Trophoblast cell (in vitro differentiated cells and primary cell): Measurements from ENCODE around the gene MMP17.

ENCODE experiments used
- DNase-seq, 2 donors: peaks; one replicate each; pipeline ENCODE4 v3.0.0-alpha.2; 2016
- H2AFZ ChIP-seq: 2 replicates; pipeline ENCODE4 v1.6.1; 2013; ENCODE audit warnings: low read length, moderate library complexity, mild to moderate bottlenecking; ENCODE audit not compliant: insufficient read depth, poor library complexity
- H2AK5ac ChIP-seq: 2 replicates; pipeline ENCODE4 v1.6.1; 2013; ENCODE audit warnings: mild to moderate bottlenecking, low read length
- H2BK120ac ChIP-seq: 2 replicates; pipeline ENCODE4 v1.6.1; 2013; ENCODE audit warnings: low read length, mild to moderate bottlenecking, moderate library complexity; ENCODE audit not compliant: insufficient read depth, poor library complexity
- H2BK12ac ChIP-seq: 2 replicates; pipeline ENCODE4 v1.6.1; 2013; ENCODE audit warnings: mild to moderate bottlenecking, low read length, moderate library complexity
- H2BK5ac ChIP-seq: 2 replicates; pipeline ENCODE4 v1.6.1; 2013; ENCODE audit warnings: low read length, low read depth, moderate library complexity, mild to moderate bottlenecking; ENCODE audit not compliant: poor library complexity
- H3K14ac ChIP-seq: 2 replicates; pipeline ENCODE4 v1.6.1; 2013; ENCODE audit warnings: mild to moderate bottlenecking, low read length
- H3K18ac ChIP-seq: 2 replicates; pipeline ENCODE4 v1.6.1; 2013; ENCODE audit warnings: mild to moderate bottlenecking, low read length
- H3K23ac ChIP-seq: 2 replicates; pipeline ENCODE4 v1.6.1; 2013; ENCODE audit warnings: low read length
- H3K27ac ChIP-seq: 2 replicates; pipeline ENCODE4 v1.5.1; 2013; ENCODE audit warnings: low read depth, mild to moderate bottlenecking, inconsistent platforms, low read length, moderate library complexity
- H3K27me3 ChIP-seq: 2 replicates; pipeline ENCODE4 v1.6.1; 2013; ENCODE audit warnings: inconsistent platforms, mild to moderate bottlenecking, low read length, moderate library complexity; ENCODE audit not compliant: insufficient read depth
- H3K36me3 ChIP-seq, 2 experiments: 1 replicate in 1 of 2; 2 replicates in 1 of 2; pipeline ENCODE4 v1.6.1; 2013; ENCODE audit warnings: low read length in 2 of 2, mild to moderate bottlenecking in 2 of 2, moderate library complexity in 1 of 2; ENCODE audit not compliant: insufficient read depth in 2 of 2, control insufficient read depth in 1 of 2
- H3K4ac ChIP-seq: 2 replicates; pipeline ENCODE4 v1.6.1; 2013; ENCODE audit warnings: low read depth, mild to moderate bottlenecking, low read length, moderate library complexity
- H3K4me1 ChIP-seq, 2 experiments: 1 replicate in 1 of 2; 2 replicates in 1 of 2; pipeline ENCODE4 v1.6.1; 2013; ENCODE audit warnings: low read length in 2 of 2, mild to moderate bottlenecking in 2 of 2, moderate library complexity in 1 of 2; ENCODE audit not compliant: insufficient read depth in 2 of 2, control insufficient read depth in 1 of 2
- H3K4me2 ChIP-seq: 2 replicates; pipeline ENCODE4 v1.6.1; 2013; ENCODE audit warnings: inconsistent platforms, mild to moderate bottlenecking, low read length, moderate library complexity
- H3K4me3 ChIP-seq: 2 replicates; pipeline ENCODE4 v1.5.1; 2013; ENCODE audit warnings: mild to moderate bottlenecking, low read depth, low read length, inconsistent platforms
- H3K79me1 ChIP-seq: one replicate; pipeline ENCODE4 v1.6.1; 2013; ENCODE audit warnings: low read length
- H3K79me2 ChIP-seq: 2 replicates; pipeline ENCODE4 v1.6.1; 2013; ENCODE audit warnings: low read length, mild to moderate bottlenecking; ENCODE audit not compliant: control insufficient read depth, insufficient read depth, poor library complexity
- H3K9ac ChIP-seq: 2 replicates; pipeline ENCODE4 v1.6.1; 2013; ENCODE audit warnings: mild to moderate bottlenecking, low read length
- H3K9me3 ChIP-seq: 2 replicates; pipeline ENCODE4 v1.6.1; 2013; ENCODE audit warnings: low read depth, mild to moderate bottlenecking, control low read depth, inconsistent platforms, low read length; ENCODE audit not compliant: insufficient read depth
- H4K12ac ChIP-seq: 2 replicates; pipeline ENCODE4 v1.6.1; 2013; ENCODE audit warnings: low read depth, mild to moderate bottlenecking, low read length, moderate library complexity
- H4K8ac ChIP-seq: 2 replicates; pipeline ENCODE4 v1.6.1; 2013; ENCODE audit warnings: low read depth, mild to moderate bottlenecking, low read length, moderate library complexity
- H4K91ac ChIP-seq: one replicate; pipeline ENCODE4 v1.6.1; 2013; ENCODE audit warnings: low read depth, mild to moderate bottlenecking, low read length, moderate library complexity
- WGBS: extraction: QIAGEN DNeasy Blood & Tissue Kit; methylation state at CpG from one replicate; pipeline ENCODE4 v1.1.7; 2013; ENCODE audit warnings: missing lambda C conversion rate; ENCODE audit not compliant: insufficient read length, insufficient coverage; ENCODE audit errors: extremely low coverage; 5-methylcytosine and 5-hydroxymethylcytosine counted together

MMP17 gene

GRCh38 chr12:131796754-131797587, 31.2 kb upstream of the MMP17 start:
- H3K79me1 ChIP-seq: peaks cover 4% of the 10 kb centered on the region
- no peak overlapping the region for H3K18ac ChIP-seq
- no peak overlapping the region for H2AFZ ChIP-seq
- no peak overlapping the region for H3K9ac ChIP-seq
- no peak overlapping the region for H2BK5ac ChIP-seq
- H2AK5ac ChIP-seq: no peak overlapping the region
- no peak overlapping the region for H3K4me2 ChIP-seq
- H2BK12ac ChIP-seq: no peak overlapping the region
- H3K4ac ChIP-seq: no peak overlapping the region
- H3K36me3 ChIP-seq: peaks cover 39 to 43% of the 10 kb centered on the region in 2 experiments
- H4K91ac ChIP-seq: peak overlapping the region; percentile 69
- WGBS: no CpG with 5 or more reads among the region's 28 CpGs
- H4K8ac ChIP-seq: no peak overlapping the region
- peak in 1 of 2 donors; percentile 51 for DNase-seq
- H3K14ac ChIP-seq: no peak overlapping the region
- no peak overlapping the region for H4K12ac ChIP-seq
- H3K27ac ChIP-seq: no peak overlapping the region
- no peak overlapping the region for H3K4me3 ChIP-seq
- H3K27me3 ChIP-seq: no peaks in the 10 kb centered on the region
- no peaks in the 10 kb centered on the region for H3K79me2 ChIP-seq
- peaks cover 4% of the 10 kb centered on the region for H3K9me3 ChIP-seq
- H3K23ac ChIP-seq: no peak overlapping the region
- H3K4me1 ChIP-seq: peaks cover 11 to 14% of the 10 kb centered on the region in 2 experiments
- no peak overlapping the region for H2BK120ac ChIP-seq

DNA sequence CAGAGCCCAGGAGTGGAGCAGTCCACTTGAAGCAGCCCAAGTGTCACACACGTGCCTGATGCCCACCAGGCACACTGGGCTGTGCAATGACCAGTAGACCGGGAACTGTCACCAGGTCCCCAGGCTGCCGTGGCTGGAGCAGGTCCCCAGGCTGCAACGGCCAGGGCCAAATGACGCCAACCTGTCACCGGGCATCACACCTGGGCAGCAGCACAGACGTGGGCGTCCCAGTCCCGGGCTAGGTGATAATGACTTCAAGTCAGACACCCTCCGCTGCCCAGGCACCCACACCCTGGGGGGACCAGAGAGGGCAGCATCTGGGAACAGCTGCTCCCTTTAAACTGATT, 30.6 kb upstream of the MMP17 start:
- no peak for DNase-seq
- WGBS: no CpG with 5 or more reads among the region's 10 CpGs
- H3K4me2 ChIP-seq: no peak overlapping the region
- H3K79me1 ChIP-seq: peaks cover 4% of the 10 kb centered on the region
- H3K4ac ChIP-seq: no peak overlapping the region
- no peak overlapping the region for H2AFZ ChIP-seq
- H2BK12ac ChIP-seq: no peak overlapping the region
- H3K27me3 ChIP-seq: no peaks in the 10 kb centered on the region
- H3K14ac ChIP-seq: no peak overlapping the region
- no peak overlapping the region for H4K91ac ChIP-seq
- H4K12ac ChIP-seq: no peak overlapping the region
- H2AK5ac ChIP-seq: no peak overlapping the region
- H4K8ac ChIP-seq: no peak overlapping the region
- no peak overlapping the region for H3K27ac ChIP-seq
- H3K4me1 ChIP-seq: peaks cover 11 to 14% of the 10 kb centered on the region in 2 experiments
- no peak overlapping the region for H3K9ac ChIP-seq
- H3K23ac ChIP-seq: no peak overlapping the region
- H3K18ac ChIP-seq: no peak overlapping the region
- no peak overlapping the region for H2BK5ac ChIP-seq
- no peak overlapping the region for H3K4me3 ChIP-seq
- peaks cover 43% of the 10 kb centered on the region in 2 experiments for H3K36me3 ChIP-seq
- H2BK120ac ChIP-seq: no peak overlapping the region
- no peaks in the 10 kb centered on the region for H3K79me2 ChIP-seq
- H3K9me3 ChIP-seq: peaks cover 3% of the 10 kb centered on the region

GRCh38 chr12:131799195-131799594, 29.0 kb upstream of the MMP17 start:
- Histone ChIP-seq H3K79me2 (no peaks in the 10 kb centered on the region), H3K4ac (no peak overlapping the region)

GRCh38 chr12:131799828-131800593, 28.2 kb upstream of the MMP17 start:
- H3K27ac ChIP-seq: no peak overlapping the region
- H3K27me3 ChIP-seq: no peaks in the 10 kb centered on the region
- H3K79me2 ChIP-seq: no peaks in the 10 kb centered on the region
- WGBS: no CpG with 5 or more reads among the region's 29 CpGs
- H4K8ac ChIP-seq: no peak overlapping the region
- no peak overlapping the region for H4K91ac ChIP-seq
- H3K23ac ChIP-seq: no peak overlapping the region
- peaks cover 11 to 19% of the 10 kb centered on the region in 2 experiments for H3K4me1 ChIP-seq
- peaks cover 3% of the 10 kb centered on the region for H3K9me3 ChIP-seq
- H2AFZ ChIP-seq: no peak overlapping the region
- H3K36me3 ChIP-seq: peaks cover 41 to 43% of the 10 kb centered on the region in 2 experiments
- no peak overlapping the region for H2BK5ac ChIP-seq
- no peak overlapping the region for H3K9ac ChIP-seq
- no peak overlapping the region for H2BK120ac ChIP-seq
- no peak overlapping the region for H2BK12ac ChIP-seq
- no peak for DNase-seq
- H4K12ac ChIP-seq: no peak overlapping the region
- H3K79me1 ChIP-seq: peaks cover 4% of the 10 kb centered on the region
- no peak overlapping the region for H3K4me3 ChIP-seq
- no peak overlapping the region for H3K14ac ChIP-seq
- no peak overlapping the region for H3K4ac ChIP-seq
- H3K18ac ChIP-seq: no peak overlapping the region
- no peak overlapping the region for H3K4me2 ChIP-seq
- H2AK5ac ChIP-seq: no peak overlapping the region

More at GRCh38 chr12:131799195-131799594, 29.0 kb upstream of the MMP17 start:
- Histone ChIP-seq H2AK5ac (no peak overlapping the region), H3K27ac (no peak overlapping the region), H3K4me3 (no peak overlapping the region), H3K23ac (no peak overlapping the region), H2AFZ (no peak overlapping the region), H3K18ac (no peak overlapping the region), H3K9ac (no peak overlapping the region), H4K12ac (no peak overlapping the region), H2BK5ac (no peak overlapping the region), H3K14ac (no peak overlapping the region), H4K91ac (no peak overlapping the region), H3K4me2 (no peak overlapping the region), H3K36me3 (peaks cover 42 to 44% of the 10 kb centered on the region in 2 experiments), H4K8ac (no peak overlapping the region), H3K79me1 (peaks cover 4% of the 10 kb centered on the region), H2BK120ac (no peak overlapping the region), H3K4me1 (peaks cover 11 to 20% of the 10 kb centered on the region in 2 experiments), H3K9me3 (peaks cover 3% of the 10 kb centered on the region), H3K27me3 (no peaks in the 10 kb centered on the region), H2BK12ac (no peak overlapping the region)
- WGBS: no CpG with 5 or more reads among the region's 21 CpGs
- DNase-seq: no peak
